Duodenal mucosa (tissue), 2 donors: ENCODE measurements around the gene CERK.

Source experiments
- H3K27ac ChIP-seq: one replicate; pipeline ENCODE4 v1.7.0; 2013; ENCODE audit warnings: low read depth, low read length
- H3K27me3 ChIP-seq, 2 donors: one replicate each; pipeline ENCODE4 v1.7.0; 2013; ENCODE audit warnings: low read length in 2 of 2, control low read depth in 1 of 2; ENCODE audit not compliant: insufficient read depth in 2 of 2, control insufficient read depth in 1 of 2
- H3K36me3 ChIP-seq, 2 donors: one replicate each; pipeline ENCODE4 v1.7.0; 2013; ENCODE audit warnings: low read length in 2 of 2, control low read depth in 1 of 2; ENCODE audit not compliant: insufficient read depth in 2 of 2, control insufficient read depth in 1 of 2
- H3K4me1 ChIP-seq, 2 donors: one replicate each; pipeline ENCODE4 v1.7.0; 2013; ENCODE audit warnings: low read length in 2 of 2, control low read depth in 1 of 2; ENCODE audit not compliant: insufficient read depth in 2 of 2, control insufficient read depth in 1 of 2
- H3K4me3 ChIP-seq, 2 donors: one replicate each; pipeline ENCODE4 v1.7.0; 2013; ENCODE audit warnings: low read length in 2 of 2, low read depth in 1 of 2
- H3K9ac ChIP-seq, 2 donors: one replicate each; pipeline ENCODE4 v1.7.0; 2013; ENCODE audit warnings: low read length in 2 of 2, low read depth in 1 of 2
- H3K9me3 ChIP-seq, 2 donors: one replicate each; pipeline ENCODE4 v1.7.0; 2013; ENCODE audit warnings: low read length in 2 of 2, control low read depth in 1 of 2; ENCODE audit not compliant: control insufficient read depth in 1 of 2

The CERK gene

DNA sequence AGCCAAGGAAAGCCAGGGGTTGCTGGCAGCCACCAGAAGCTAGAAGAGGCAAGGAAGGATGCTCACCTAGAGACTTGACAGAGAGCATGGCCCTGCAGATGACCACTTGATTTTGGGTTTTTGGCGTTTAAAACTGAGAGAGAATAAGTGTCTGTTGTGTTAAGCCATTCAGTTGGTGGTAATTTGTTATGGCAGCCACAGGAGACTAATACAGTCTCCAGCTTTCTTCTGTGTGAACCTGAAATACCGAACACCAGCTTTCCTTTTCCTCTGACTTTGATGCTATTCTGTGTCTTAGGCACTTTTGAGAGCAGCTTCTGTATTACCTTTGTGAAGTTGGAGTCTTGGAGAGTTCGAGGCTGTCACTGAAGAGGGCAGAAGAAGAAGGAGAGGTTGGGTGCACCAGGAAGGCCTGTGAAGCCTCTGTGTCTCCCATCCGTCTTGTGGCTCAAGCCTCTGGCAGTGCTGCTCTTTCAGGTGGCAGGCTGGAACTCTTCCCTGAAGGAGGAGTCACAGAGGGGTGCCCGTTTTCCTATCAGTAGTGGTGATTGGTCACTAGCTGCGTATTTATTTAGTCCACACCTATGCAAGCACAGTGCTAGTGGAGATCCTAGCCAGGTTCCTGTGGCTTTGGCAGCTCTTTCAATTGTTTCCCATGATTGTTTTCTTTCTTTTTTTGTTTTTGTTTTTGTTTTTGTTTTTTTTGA, 26.9 kb upstream of the CERK start:
- no peaks in the 10 kb centered on the region for H3K27me3 ChIP-seq
- H3K4me3 ChIP-seq = no peak overlapping the region
- no peaks in the 10 kb centered on the region for H3K9me3 ChIP-seq
- no peak overlapping the region for H3K27ac ChIP-seq
- H3K36me3 ChIP-seq = peaks cover 0 to 10% of the 10 kb centered on the region in 2 donors
- peaks cover 35 to 51% of the 10 kb centered on the region in 2 donors for H3K4me1 ChIP-seq
- no peak overlapping the region for H3K9ac ChIP-seq

DNA sequence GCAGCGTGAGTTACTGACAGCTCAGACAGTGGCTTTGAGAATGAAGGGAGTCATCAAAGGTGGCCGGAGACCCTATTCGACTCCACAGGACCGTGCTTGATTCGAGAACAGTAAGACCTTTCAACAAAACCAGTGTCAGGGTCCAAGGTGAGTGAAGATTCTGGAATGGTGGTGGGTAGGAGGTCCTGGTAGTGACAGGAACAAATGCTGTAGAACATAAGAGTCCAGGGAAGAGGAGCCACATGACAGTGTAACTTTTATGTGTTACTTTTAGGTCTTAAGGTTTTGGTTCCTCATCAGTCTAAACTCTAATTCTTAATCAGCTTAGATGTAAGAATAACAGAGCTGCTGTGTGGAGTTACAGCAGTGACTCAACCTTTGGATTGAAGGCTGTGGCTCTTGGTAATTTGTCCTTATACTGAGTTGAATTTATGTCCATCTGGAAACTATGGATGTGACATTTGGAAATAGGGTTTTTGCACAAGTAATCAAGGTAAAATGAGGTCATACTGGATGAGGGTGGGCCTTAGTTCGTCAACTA, 26.2 kb upstream of the CERK start:
- Histone ChIP-seq H3K4me3 (no peak overlapping the region), H3K27me3 (no peaks in the 10 kb centered on the region), H3K9me3 (no peaks in the 10 kb centered on the region), H3K9ac (no peak overlapping the region), H3K27ac (no peak overlapping the region), H3K36me3 (peaks cover 0 to 8% of the 10 kb centered on the region in 2 donors), H3K4me1 (peaks cover 31 to 50% of the 10 kb centered on the region in 2 donors)

DNA sequence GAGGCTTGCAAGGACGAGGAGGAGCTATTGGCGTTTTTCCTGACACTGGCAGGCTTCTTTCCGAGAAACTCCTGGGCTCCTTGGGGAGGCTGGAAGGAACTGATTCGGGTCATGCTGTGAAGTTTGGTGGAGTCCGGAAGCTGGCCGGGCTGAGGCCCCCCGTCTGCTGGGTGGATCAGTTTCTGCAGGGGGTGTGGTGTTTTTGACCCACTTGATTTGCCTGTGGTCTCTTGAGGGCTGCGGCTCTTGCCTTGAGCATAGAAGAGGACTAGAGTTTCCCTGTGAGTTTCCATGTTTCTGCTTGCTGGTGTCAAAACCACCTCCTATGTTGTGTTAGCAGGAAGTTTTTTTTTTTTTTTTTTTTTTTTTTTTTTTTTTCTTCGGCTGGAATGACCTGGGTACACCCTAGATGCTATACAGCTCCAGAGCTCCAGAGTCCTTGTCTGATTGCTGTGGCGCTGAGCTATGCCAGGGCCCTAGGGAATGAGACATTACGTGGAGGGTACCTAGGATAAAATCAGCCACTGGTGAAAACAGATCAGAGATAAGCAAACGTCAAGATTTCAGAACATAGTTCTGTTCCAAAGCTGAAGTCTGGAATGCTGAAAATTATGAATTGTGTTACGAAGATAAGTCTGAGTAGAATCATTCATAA, 25.1 kb upstream of the CERK start:
- Histone ChIP-seq H3K9me3 (no peaks in the 10 kb centered on the region), H3K4me3 (peak overlapping the region; percentile 96 to 98), H3K9ac (peak overlapping the region; percentile 91 to 98), H3K4me1 (peaks cover 38 to 55% of the 10 kb centered on the region in 2 donors), H3K36me3 (peaks cover 0 to 6% of the 10 kb centered on the region in 2 donors), H3K27me3 (no peaks in the 10 kb centered on the region), H3K27ac (peak overlapping the region; percentile 89)

DNA sequence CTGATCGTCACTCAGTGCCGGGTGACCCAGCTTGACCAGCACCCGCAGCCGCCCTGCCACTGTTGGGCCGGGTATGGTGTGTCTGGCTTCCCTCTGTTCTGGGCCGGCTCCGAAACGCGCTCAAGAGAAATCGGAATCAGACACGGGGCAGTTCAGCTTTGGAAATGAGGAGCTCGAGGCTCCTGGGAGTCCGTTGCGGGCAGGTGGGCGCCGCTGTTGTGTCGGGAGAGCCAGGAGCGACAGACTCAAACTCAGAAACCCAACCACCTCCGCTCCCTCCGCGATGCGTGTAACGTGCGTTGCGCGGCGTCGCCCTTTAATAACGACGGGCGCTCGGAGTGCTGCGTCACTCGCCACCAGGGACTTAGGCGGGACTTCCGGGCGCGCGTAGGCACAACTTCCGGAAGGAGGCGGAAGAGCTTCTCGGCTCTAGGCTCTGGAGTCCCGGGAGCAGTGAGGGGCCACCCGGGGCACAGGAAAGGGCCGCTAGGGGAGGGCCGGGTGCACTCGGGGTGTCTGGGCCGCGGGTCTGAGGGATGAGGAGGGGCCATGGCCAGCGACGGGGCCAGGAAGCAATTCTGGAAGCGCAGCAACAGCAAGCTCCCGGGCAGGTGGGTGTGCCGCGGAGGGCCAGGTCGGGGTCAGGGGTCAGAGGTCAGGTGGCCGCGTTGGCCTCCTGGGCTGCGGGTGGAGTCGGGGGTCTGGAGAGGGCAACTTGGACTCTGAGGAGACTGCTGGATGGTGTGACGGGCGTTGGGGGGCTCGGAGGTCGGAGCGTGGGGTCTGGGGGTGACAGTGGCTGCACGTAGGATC, 24.4 kb upstream of the CERK start, which contains the start of gene TBC1D22A:
Gene TBC1D22A, plus strand, starts transcription at position 413 of the 813 bp plus-strand sequence. Its CDS starts 137 bp downstream, at position 550.
- H3K4me3 ChIP-seq = peak within 1 kb of the TSS; percentile 96 to 98
- H3K27ac ChIP-seq = peak within 1 kb of the TSS; percentile 89
- peaks cover 38 to 50% of the 10 kb centered on the region in 2 donors for H3K4me1 ChIP-seq

DNA sequence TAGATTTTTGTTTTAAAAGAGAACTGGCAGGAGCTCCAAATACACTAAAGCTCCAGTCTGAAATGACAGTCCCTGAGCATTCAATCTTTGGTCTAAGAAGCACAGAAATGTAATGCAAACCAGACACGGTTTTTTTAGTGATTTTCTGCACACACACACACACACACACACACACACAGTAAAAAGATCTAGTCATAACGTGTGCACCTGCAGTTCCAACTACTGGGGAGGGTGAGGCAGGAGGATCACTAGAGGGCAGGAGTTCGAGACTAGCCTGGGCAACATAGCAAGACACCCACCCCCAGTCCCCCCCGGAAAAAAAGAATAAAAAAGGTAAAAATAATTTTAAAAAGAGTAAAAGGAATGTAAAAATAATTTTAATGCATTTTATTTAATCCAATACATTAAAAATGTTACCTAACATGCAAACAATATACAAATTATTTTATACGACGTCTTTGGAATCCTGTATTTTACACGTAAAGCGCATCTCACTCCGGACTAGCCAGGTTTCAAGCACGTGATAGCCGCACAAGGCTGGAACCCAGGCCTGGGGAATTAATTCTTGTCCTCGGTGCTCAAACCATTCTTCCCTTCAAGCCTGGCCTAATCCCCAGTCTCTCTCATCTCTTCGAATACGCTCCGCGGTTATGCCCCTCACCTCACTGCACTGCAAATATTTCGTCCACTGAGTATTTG, 23.6 kb upstream of the CERK start:
- Histone ChIP-seq H3K27me3 (no peaks in the 10 kb centered on the region), H3K4me1 (peaks cover 38 to 48% of the 10 kb centered on the region in 2 donors)

More for the DNA sequence above, 24.4 kb upstream of the CERK start, which contains the start of gene TBC1D22A:
- Histone ChIP-seq H3K27me3 (no peaks in the 10 kb centered on the region), H3K36me3 (peaks cover 0 to 6% of the 10 kb centered on the region in 2 donors), H3K9me3 (no peaks in the 10 kb centered on the region), H3K9ac (peak within 1 kb of the TSS; percentile 91 to 98)

DNA sequence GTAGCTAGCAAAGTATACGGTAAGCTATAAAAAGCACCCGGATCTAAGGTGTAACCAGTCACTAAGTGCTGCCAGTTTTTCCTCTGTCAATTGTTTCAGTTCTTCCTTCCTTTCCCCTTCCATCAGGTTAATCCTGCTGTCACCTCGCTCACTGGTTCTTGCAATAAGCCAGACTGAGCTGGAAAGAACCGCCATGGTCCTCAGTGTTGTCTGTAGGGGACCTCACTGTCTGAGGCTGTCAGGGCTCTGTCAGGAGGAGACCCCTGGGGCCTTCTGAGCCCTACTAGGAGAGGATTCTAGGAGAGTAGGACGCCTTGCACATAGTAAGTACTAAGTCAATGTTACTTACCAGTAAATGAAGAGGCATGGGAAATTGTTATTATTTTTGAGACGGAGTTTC, 23.0 kb upstream of the CERK start:
- peaks cover 0 to 6% of the 10 kb centered on the region in 2 donors for H3K9me3 ChIP-seq
- H3K4me3 ChIP-seq = no peak overlapping the region
- peaks cover 38 to 48% of the 10 kb centered on the region in 2 donors for H3K4me1 ChIP-seq
- no peaks in the 10 kb centered on the region for H3K27me3 ChIP-seq
- H3K27ac ChIP-seq = no peak overlapping the region
- H3K36me3 ChIP-seq = no peaks in the 10 kb centered on the region
- H3K9ac ChIP-seq = no peak overlapping the region

More for the DNA sequence above, 23.6 kb upstream of the CERK start:
- H3K9ac ChIP-seq = peak overlapping the region; percentile 91 to 98
- H3K4me3 ChIP-seq = peak overlapping the region; percentile 96 to 98
- H3K36me3 ChIP-seq = peaks cover 0 to 3% of the 10 kb centered on the region in 2 donors
- peak overlapping the region; percentile 88 for H3K27ac ChIP-seq
- no peaks in the 10 kb centered on the region for H3K9me3 ChIP-seq

DNA sequence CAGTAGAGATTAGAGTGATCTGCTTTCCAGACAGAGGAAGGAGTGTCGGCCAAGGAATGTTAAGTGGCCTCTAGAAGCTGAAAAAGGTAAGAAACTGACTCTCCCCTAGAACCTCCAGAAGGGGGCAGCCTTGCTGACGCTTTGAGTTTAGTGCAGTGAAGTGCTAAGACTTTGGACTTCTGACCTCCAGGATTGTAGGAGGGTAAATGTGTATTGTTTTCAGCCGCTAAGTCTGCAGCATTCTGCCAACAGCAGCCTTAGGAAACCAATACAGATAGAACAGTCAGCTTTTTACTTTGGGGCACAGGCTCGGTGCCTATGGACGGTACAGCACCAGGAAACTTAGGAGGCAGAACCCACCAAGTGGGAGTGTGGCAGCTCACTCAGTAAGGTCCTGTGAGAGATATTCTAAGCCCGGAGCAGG, 20.8 kb upstream of the CERK start:
- H3K27ac ChIP-seq = no peak overlapping the region
- peaks cover 0 to 9% of the 10 kb centered on the region in 2 donors for H3K9me3 ChIP-seq
- H3K27me3 ChIP-seq = no peaks in the 10 kb centered on the region
- H3K9ac ChIP-seq = peak overlapping the region in 1 of 2 donors; percentile 39
- H3K4me1 ChIP-seq = peaks cover 33 to 46% of the 10 kb centered on the region in 2 donors
- H3K36me3 ChIP-seq = no peaks in the 10 kb centered on the region
- peak overlapping the region in 1 of 2 donors; percentile 33 for H3K4me3 ChIP-seq

DNA sequence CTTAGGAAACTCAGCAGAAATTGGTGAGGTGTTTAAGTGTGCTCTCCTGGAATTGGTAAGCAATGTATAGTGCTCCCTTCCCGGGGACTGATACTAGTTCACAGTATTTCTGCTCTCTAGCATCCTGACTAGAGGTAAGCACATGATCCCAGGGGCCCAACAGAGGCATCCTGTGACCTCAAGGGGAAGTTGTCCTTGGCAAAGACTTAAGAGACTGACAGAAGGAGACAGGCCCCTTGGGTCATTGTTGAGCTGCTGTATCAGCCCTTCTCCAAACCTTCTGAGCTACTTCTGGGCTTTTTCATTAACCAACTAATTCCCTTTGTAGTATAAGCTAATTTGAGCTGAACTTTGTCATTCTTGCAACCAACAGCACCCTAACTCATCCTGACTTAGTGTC, 20.1 kb upstream of the CERK start:
- H3K9ac ChIP-seq = no peak overlapping the region
- H3K27ac ChIP-seq = no peak overlapping the region
- no peaks in the 10 kb centered on the region for H3K36me3 ChIP-seq

DNA sequence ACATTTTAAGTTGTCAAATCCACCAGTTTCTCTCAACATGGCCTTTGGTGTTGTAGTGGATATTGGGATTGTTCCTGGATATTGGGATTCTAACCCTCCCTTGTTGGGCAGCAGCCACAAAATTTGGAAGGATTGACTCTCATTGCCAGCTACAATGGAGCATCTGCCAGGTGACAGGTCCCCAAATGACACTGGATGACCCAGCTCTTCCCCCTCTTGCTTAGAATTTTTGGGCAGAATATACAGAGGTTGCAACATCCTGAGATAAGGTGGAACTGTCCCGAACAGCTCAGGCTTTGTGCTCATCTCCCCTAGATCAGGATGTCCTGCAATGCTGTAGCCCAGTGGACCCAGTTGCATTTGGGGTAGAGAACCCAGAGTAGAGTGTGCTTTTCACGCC, 19.1 kb upstream of the CERK start:
- peaks cover 0 to 9% of the 10 kb centered on the region in 2 donors for H3K9me3 ChIP-seq
- no peaks in the 10 kb centered on the region for H3K36me3 ChIP-seq
- no peaks in the 10 kb centered on the region for H3K27me3 ChIP-seq
- H3K4me3 ChIP-seq = no peak overlapping the region
- H3K9ac ChIP-seq = no peak overlapping the region
- H3K4me1 ChIP-seq = peaks cover 41 to 52% of the 10 kb centered on the region in 2 donors
- no peak overlapping the region for H3K27ac ChIP-seq

More for the DNA sequence above, 20.1 kb upstream of the CERK start:
- Histone ChIP-seq H3K4me1 (peaks cover 34 to 47% of the 10 kb centered on the region in 2 donors), H3K4me3 (no peak overlapping the region), H3K27me3 (no peaks in the 10 kb centered on the region), H3K9me3 (peaks cover 0 to 9% of the 10 kb centered on the region in 2 donors)
